ENCODE measurements around the gene TLK1. TPM values are rescaled to one million over a fixed set of nuclear protein-coding genes. Genes with fewer than 3 reads are reported as not detected.

The TLK1 gene
- total RNA-seq, 2 experiments from 2014 or later = 29.7 to 150 TPM

- Histone ChIP-seq H3K4me3 (ENCODE audit: low read depth, low read length, poor library complexity, severe bottlenecking) (no peak overlapping the region), H4K20me1 (ENCODE audit: insufficient read depth, low read length) (no peaks in the 10 kb centered on the region), H3K4me2 (ENCODE audit: low read length) (no peak overlapping the region), H2AFZ (ENCODE audit: low read length) (no peak overlapping the region), H3K27ac (ENCODE audit: low read depth, low read length, poor library complexity, severe bottlenecking) (no peak overlapping the region), H3K79me2 (ENCODE audit: insufficient read depth, low read depth, low read length) (peaks cover 8% of the 10 kb centered on the region; the same call in 1 of the 2 replicates), H3K36me3 (ENCODE audit: insufficient read depth, low read length) (peaks cover 100% of the 10 kb centered on the region), H3K4me1 (ENCODE audit: insufficient read depth, low read length, poor library complexity, severe bottlenecking) (no peaks in the 10 kb centered on the region), H3K9me2 (ENCODE audit: insufficient read depth, low read length) (no peaks in the 10 kb centered on the region), H3K9me3 (ENCODE audit: low read length) (no peaks in the 10 kb centered on the region; the same call in 1 of the 2 replicates)
- CTCF ChIA-PET (ENCODE audit: unreplicated experiment) = no interaction called here
- intact Hi-C loops (cut with micrococcal nuclease; ENCODE audit: unreplicated experiment) = no loop called here
- POLR2A ChIA-PET = no interaction called here
- no peak for DNase-seq (ENCODE audit: low spot score)
- no peak for TF ChIP-seq EZH2phosphoT487 (IDR thresholded peaks at IDR 0.05; ENCODE audit: borderline replicate concordance, low read depth, low read length)
- no peak for TF ChIP-seq CTCF (conservative IDR thresholded peaks at IDR 0.05; ENCODE audit: low read length)
- BruUV-seq (replicated peaks) = no TSS peak
These were observed 126.4 kb downstream of the TLK1 start for GRCh38 chr2:171034315-171034714.

GRCh38 chr2:171025214-171025613 lies 135.5 kb downstream of the TLK1 start:
- TF ChIP-seq EZH2phosphoT487 (IDR thresholded peaks at IDR 0.05; ENCODE audit: borderline replicate concordance, low read depth, low read length) (no peak), CTCF (conservative IDR thresholded peaks at IDR 0.05; ENCODE audit: low read length) (no peak)
- no peak for DNase-seq (ENCODE audit: low spot score)
- no peaks in the 10 kb centered on the region for H3K79me2 ChIP-seq (ENCODE audit: insufficient read depth, low read depth, low read length)
- no peak overlapping the region for H3K4me2 ChIP-seq (ENCODE audit: low read length)
- no peak overlapping the region for H3K27ac ChIP-seq (ENCODE audit: low read depth, low read length, poor library complexity, severe bottlenecking)
- H3K9me2 ChIP-seq (ENCODE audit: insufficient read depth, low read length) = no peaks in the 10 kb centered on the region
- H4K20me1 ChIP-seq (ENCODE audit: insufficient read depth, low read length) = no peaks in the 10 kb centered on the region
- BruUV-seq (replicated peaks) = no TSS peak
- ChIA-PET POLR2A (interaction anchor here (1.7 kb wide), 1 partner anchor 14 kb away, joined by 5 read pairs; no protein-coding TSS in a partner anchor), CTCF (ENCODE audit: unreplicated experiment) (no interaction called here)
- H2AFZ ChIP-seq (ENCODE audit: low read length) = no peak overlapping the region
- no peak overlapping the region for H3K4me3 ChIP-seq (ENCODE audit: low read depth, low read length, poor library complexity, severe bottlenecking)
- H3K9me3 ChIP-seq (ENCODE audit: low read length) = no peaks in the 10 kb centered on the region
- intact Hi-C loops (cut with micrococcal nuclease; ENCODE audit: unreplicated experiment) = no loop called here
- H3K4me1 ChIP-seq (ENCODE audit: insufficient read depth, low read length, poor library complexity, severe bottlenecking) = no peaks in the 10 kb centered on the region
- peaks cover 92% of the 10 kb centered on the region for H3K36me3 ChIP-seq (ENCODE audit: insufficient read depth, low read length)

GRCh38 chr2:171018522-171018921 lies 142.2 kb downstream of the TLK1 start:
- Histone ChIP-seq H3K4me1 (ENCODE audit: insufficient read depth, low read length, poor library complexity, severe bottlenecking) (no peaks in the 10 kb centered on the region), H3K36me3 (ENCODE audit: insufficient read depth, low read length) (peaks cover 88% of the 10 kb centered on the region), H3K9me2 (ENCODE audit: insufficient read depth, low read length) (no peaks in the 10 kb centered on the region), H3K79me2 (ENCODE audit: insufficient read depth, low read depth, low read length) (peaks cover 4% of the 10 kb centered on the region; the same call in 1 of the 2 replicates), H3K4me2 (ENCODE audit: low read length) (no peak overlapping the region), H4K20me1 (ENCODE audit: insufficient read depth, low read length) (no peaks in the 10 kb centered on the region), H2AFZ (ENCODE audit: low read length) (no peak overlapping the region), H3K27ac (ENCODE audit: low read depth, low read length, poor library complexity, severe bottlenecking) (no peak overlapping the region), H3K9me3 (ENCODE audit: low read length) (0 out of 2 replicates have a peak, but pooled peaks cover 3% of the 10 kb centered on the region), H3K4me3 (ENCODE audit: low read depth, low read length, poor library complexity, severe bottlenecking) (no peak overlapping the region)
- POLR2A ChIA-PET = no interaction called here
- CTCF ChIA-PET (ENCODE audit: unreplicated experiment) = no interaction called here
- no peak for TF ChIP-seq EZH2phosphoT487 (IDR thresholded peaks at IDR 0.05; ENCODE audit: borderline replicate concordance, low read depth, low read length)
- no peak for TF ChIP-seq CTCF (conservative IDR thresholded peaks at IDR 0.05; ENCODE audit: low read length)
- no peak for DNase-seq (ENCODE audit: low spot score)
- intact Hi-C loops (cut with micrococcal nuclease; ENCODE audit: unreplicated experiment) = no loop called here
- no TSS peak for BruUV-seq (replicated peaks)
